ES-I3 (cell line): ENCODE data around the gene GTF2A1.
"Not testable (repeated sequence)": the region's sequence is repeated elsewhere in the genome, so short reads cannot be mapped to it uniquely, and the experiment has no call there.

Experiments
- H3K36me3 ChIP-seq: 2 replicates; pipeline ENCODE4 v1.6.1; 2013; ENCODE audit warnings: mild to moderate bottlenecking, low read length, control low read depth, moderate library complexity; ENCODE audit not compliant: insufficient read depth
- H3K4me1 ChIP-seq: 2 replicates; pipeline ENCODE4 v1.6.1; 2013; ENCODE audit warnings: mild to moderate bottlenecking, control low read depth, low read length; ENCODE audit not compliant: insufficient read depth
- H3K9ac ChIP-seq: 2 replicates; pipeline ENCODE4 v1.6.1; 2013; ENCODE audit warnings: low read depth, mild to moderate bottlenecking, low read length, moderate library complexity
- H3K9me3 ChIP-seq: 2 replicates; pipeline ENCODE4 v1.6.1; 2013; ENCODE audit warnings: mild to moderate bottlenecking, low read length, moderate library complexity; ENCODE audit not compliant: control insufficient read depth, insufficient read depth

Gene GTF2A1

GRCh38 chr14:81245771-81246170 lies 25.0 kb upstream of the GTF2A1 start:
- Histone ChIP-seq H3K9ac (no peak overlapping the region), H3K9me3 (peaks cover 7% of the 10 kb centered on the region; the same call in 1 of the 2 replicates), H3K4me1 (no peaks in the 10 kb centered on the region)

GRCh38 chr14:81244431-81244830 lies 23.7 kb upstream of the GTF2A1 start:
- H3K9me3 ChIP-seq, H3K36me3 ChIP-seq, H3K9ac ChIP-seq, H3K4me1 ChIP-seq: not testable (repeated sequence)

More at GRCh38 chr14:81245771-81246170, 25.0 kb upstream of the GTF2A1 start:
- H3K36me3 ChIP-seq: no peaks in the 10 kb centered on the region

GRCh38 chr14:81243499-81243898 lies 22.7 kb upstream of the GTF2A1 start:
- Histone ChIP-seq H3K9me3 (peaks cover 7% of the 10 kb centered on the region; the same call in 1 of the 2 replicates), H3K36me3 (no peaks in the 10 kb centered on the region), H3K9ac (no peak overlapping the region), H3K4me1 (no peaks in the 10 kb centered on the region)

- not testable (repeated sequence) for H3K36me3 ChIP-seq, H3K9me3 ChIP-seq, H3K9ac ChIP-seq, H3K4me1 ChIP-seq
These were observed 16.1 kb upstream of the GTF2A1 start for GRCh38 chr14:81236849-81237248.

DNA sequence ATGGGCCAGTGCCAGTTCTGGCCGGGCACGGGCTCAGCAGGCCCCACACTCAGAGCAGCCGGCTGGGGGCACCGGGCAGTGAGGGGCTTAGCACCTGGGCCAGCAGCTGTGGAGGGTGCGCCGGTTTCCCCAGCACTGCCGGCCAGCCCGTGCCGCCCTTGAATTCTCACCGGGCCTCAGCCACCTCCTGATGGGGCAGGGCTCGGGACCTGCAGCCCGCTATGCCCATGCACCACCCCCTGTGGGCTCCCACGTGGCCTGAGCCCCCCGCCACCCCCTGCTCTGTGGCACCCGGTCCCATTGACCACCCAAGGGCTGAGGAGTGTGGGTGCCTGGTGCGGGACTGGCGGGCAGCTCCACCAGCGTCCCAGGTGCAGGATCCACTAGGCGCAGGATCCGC lies 15.4 kb upstream of the GTF2A1 start:
- Histone ChIP-seq H3K9ac (no peak overlapping the region), H3K36me3 (no peaks in the 10 kb centered on the region), H3K4me1 (no peaks in the 10 kb centered on the region; the same call in 1 of the 2 replicates), H3K9me3 (no peaks in the 10 kb centered on the region)

- H3K9ac ChIP-seq: no peak overlapping the region
- no peaks in the 10 kb centered on the region for H3K9me3 ChIP-seq
- no peaks in the 10 kb centered on the region for H3K36me3 ChIP-seq
These were observed 14.3 kb upstream of the GTF2A1 start for GRCh38 chr14:81235096-81235495.

GRCh38 chr14:81234278-81234677 lies 13.5 kb upstream of the GTF2A1 start:
- Histone ChIP-seq H3K4me1 (no peaks in the 10 kb centered on the region; the same call in 1 of the 2 replicates), H3K9ac (no peak overlapping the region), H3K9me3 (no peaks in the 10 kb centered on the region), H3K36me3 (no peaks in the 10 kb centered on the region)

More at GRCh38 chr14:81235096-81235495, 14.3 kb upstream of the GTF2A1 start:
- H3K4me1 ChIP-seq: no peaks in the 10 kb centered on the region; the same call in 1 of the 2 replicates

DNA sequence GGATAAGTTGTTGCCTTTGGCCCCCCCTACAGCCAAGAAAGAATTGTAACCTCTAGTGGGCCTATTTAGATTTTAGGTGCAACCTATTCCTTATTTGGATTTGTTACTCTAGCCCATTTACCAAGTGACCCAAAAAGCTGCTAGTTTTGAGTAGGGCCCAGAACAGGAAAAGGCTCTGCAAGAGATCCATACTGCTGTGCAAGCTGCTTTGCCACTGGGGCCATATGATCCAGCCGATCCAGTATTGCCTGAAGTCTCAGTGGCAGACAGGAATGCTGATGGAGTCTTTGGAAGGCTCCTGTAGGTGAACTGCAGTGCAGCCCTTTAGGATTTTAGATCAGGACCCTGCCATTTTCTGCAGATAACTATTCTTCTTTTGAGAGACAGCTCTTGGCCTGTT lies 12.9 kb upstream of the GTF2A1 start:
- Histone ChIP-seq H3K36me3 (no peaks in the 10 kb centered on the region), H3K9ac (no peak overlapping the region), H3K9me3 (no peaks in the 10 kb centered on the region), H3K4me1 (no peaks in the 10 kb centered on the region; the same call in 1 of the 2 replicates)

- Histone ChIP-seq H3K4me1 (no peaks in the 10 kb centered on the region; the same call in 1 of the 2 replicates), H3K9me3 (no peaks in the 10 kb centered on the region), H3K9ac (no peak overlapping the region), H3K36me3 (no peaks in the 10 kb centered on the region)
These were observed 10.8 kb upstream of the GTF2A1 start for GRCh38 chr14:81231540-81231939.

DNA sequence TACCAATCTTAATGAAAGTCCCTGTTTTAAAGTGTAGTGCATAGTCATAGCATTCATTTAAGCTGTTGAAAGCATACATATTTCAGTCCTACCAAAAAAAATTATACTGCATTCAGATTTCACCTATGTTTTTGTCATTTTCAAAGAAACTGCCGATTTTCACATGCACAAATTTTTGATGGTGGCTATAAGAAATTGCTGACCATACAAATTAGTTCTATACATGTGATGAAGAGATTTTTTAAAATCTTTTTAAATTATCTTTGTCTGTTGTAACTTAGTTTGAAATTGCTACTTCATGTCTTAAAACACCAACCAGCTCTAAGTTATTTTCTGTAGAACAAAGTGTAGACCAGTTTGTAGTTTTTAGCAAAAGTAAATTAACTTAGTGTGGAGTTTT lies 3.5 kb upstream of the GTF2A1 start:
- no peaks in the 10 kb centered on the region for H3K9me3 ChIP-seq
- H3K4me1 ChIP-seq: peaks cover 7% of the 10 kb centered on the region
- H3K36me3 ChIP-seq: no peaks in the 10 kb centered on the region
- H3K9ac ChIP-seq: no peak overlapping the region

DNA sequence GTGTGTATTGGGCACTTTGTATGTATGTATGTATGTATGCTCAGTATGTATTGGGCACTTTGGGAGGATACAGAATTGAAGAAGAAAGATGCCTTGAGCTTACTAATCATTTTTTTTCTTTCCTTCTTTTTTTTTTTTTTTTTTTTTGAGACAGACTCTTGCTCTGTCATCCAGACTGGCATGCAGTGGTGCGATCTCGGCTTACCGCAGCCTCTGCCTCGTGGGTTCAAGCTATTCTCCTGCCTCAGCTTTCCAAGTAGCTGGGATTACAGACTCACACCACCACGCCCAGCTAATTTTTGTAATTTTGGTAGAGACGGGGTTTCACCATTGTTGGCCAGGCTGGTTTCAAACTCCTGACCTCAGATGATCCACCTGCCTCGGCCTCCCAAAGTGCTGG lies 3.0 kb upstream of the GTF2A1 start:
- H3K36me3 ChIP-seq, H3K9me3 ChIP-seq, H3K9ac ChIP-seq, H3K4me1 ChIP-seq: not testable (repeated sequence)

GRCh38 chr14:81222691-81223090 lies 1.9 kb upstream of the GTF2A1 start:
- no peaks in the 10 kb centered on the region for H3K9me3 ChIP-seq
- peaks cover 8% of the 10 kb centered on the region for H3K4me1 ChIP-seq
- H3K9ac ChIP-seq: no peak overlapping the region
- H3K36me3 ChIP-seq: no peaks in the 10 kb centered on the region

GRCh38 chr14:81222126-81222525 lies 1.4 kb upstream of the GTF2A1 start:
- H3K9me3 ChIP-seq: no peaks in the 10 kb centered on the region

DNA sequence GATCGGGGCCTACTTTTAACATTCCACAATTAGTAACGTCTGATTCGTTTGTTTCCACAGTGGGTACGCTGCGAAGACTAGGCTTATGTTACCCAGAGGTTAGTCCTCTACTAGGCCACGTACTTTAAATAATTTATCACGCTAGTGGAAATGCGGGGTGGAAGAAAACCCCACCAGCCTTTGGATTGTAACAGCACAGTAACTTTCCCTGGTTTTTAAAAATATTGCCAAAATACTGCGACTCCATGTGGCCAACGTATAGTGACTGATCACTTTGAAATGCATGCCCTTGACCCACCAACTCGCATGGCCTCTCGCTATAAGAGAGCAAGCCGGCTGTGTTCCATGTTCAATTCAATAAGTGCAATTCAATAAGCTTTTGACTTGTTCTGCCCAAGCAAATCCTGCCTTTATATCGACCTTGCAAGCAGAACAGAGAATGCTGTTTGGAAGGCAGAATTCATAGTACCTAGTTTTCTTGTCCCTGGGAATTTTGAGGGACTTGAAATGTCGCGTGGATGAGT lies 882 bp upstream of the GTF2A1 start:
- no peaks in the 10 kb centered on the region for H3K36me3 ChIP-seq
- H3K9me3 ChIP-seq: no peaks in the 10 kb centered on the region
- H3K4me1 ChIP-seq: peaks cover 16% of the 10 kb centered on the region
- H3K9ac ChIP-seq: peak overlapping the region; percentile 85

More at GRCh38 chr14:81222126-81222525, 1.4 kb upstream of the GTF2A1 start:
- Histone ChIP-seq H3K9ac (peak overlapping the region; percentile 85), H3K4me1 (peaks cover 14% of the 10 kb centered on the region), H3K36me3 (no peaks in the 10 kb centered on the region)

DNA sequence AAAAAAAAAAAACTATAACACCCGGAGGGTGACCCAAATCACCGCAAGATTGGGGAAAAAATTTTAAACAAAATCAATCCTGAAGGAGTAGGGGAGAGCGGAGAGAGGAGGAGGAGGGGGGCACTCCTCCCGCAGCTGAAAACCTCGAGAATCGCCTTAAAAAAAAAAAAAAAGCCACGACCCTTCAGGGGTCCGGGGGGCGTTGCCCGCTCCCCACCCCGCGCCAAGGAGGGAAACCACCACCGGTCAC lies 254 bp downstream of the GTF2A1 start:
- no peaks in the 10 kb centered on the region for H3K36me3 ChIP-seq
- no peaks in the 10 kb centered on the region for H3K9me3 ChIP-seq
- H3K9ac ChIP-seq: peak overlapping the region; percentile 86
- H3K4me1 ChIP-seq: peaks cover 16% of the 10 kb centered on the region
